Hepatic stellate cell (primary cell): Measurements from ENCODE around the gene PLCB1.
"Not testable (repeated sequence)": the region's sequence is repeated elsewhere in the genome, so short reads cannot be mapped to it uniquely, and the experiment has no call there.

Experiments used
- DNase-seq: peaks from one replicate; pipeline ENCODE4 v3.0.0; 2011; ENCODE audit warnings: low spot score

The PLCB1 gene

GRCh38 chr20:8131598-8132483 is at the start of gene PLCB1:
PLCB1 (plus strand) TSS chr20:8132266; CDS start chr20:8132652, 386 bp downstream.
- peak; percentile 92 for DNase-seq

- DNase-seq: no peak
Observed at GRCh38 chr20:8082989-8083388, 49.1 kb upstream of the PLCB1 start.

GRCh38 chr20:8089668-8090067 is 42.4 kb upstream of the PLCB1 start:
- no peak for DNase-seq

GRCh38 chr20:8094415-8094818 is 37.6 kb upstream of the PLCB1 start:
- DNase-seq: no peak

- no peak for DNase-seq
Observed at GRCh38 chr20:8094850-8095249, 37.2 kb upstream of the PLCB1 start.

GRCh38 chr20:8095648-8096572 is 36.2 kb upstream of the PLCB1 start:
- no peak for DNase-seq

GRCh38 chr20:8097307-8097706 is 34.8 kb upstream of the PLCB1 start:
- no peak for DNase-seq

- DNase-seq: no peak
Observed at GRCh38 chr20:8104252-8104651, 27.8 kb upstream of the PLCB1 start.

- not testable (repeated sequence) for DNase-seq
Observed at GRCh38 chr20:8114612-8115011, 17.5 kb upstream of the PLCB1 start.

- DNase-seq: no peak
Observed at GRCh38 chr20:8115436-8115835, 16.6 kb upstream of the PLCB1 start.

- DNase-seq: no peak
Observed at GRCh38 chr20:8116067-8116811, 15.8 kb upstream of the PLCB1 start.

GRCh38 chr20:8117636-8118035 is 14.4 kb upstream of the PLCB1 start:
- no peak for DNase-seq

- DNase-seq: no peak
Observed at GRCh38 chr20:8118039-8118438, 14.0 kb upstream of the PLCB1 start.

GRCh38 chr20:8118760-8119159 is 13.3 kb upstream of the PLCB1 start:
- DNase-seq: no peak

- DNase-seq: no peak
Observed at GRCh38 chr20:8121666-8122065, 10.4 kb upstream of the PLCB1 start.

- DNase-seq: no peak
Observed at GRCh38 chr20:8124639-8125038, 7.4 kb upstream of the PLCB1 start.

- no peak for DNase-seq
Observed at GRCh38 chr20:8126181-8126580, 5.9 kb upstream of the PLCB1 start.

GRCh38 chr20:8126841-8127378 is 5.2 kb upstream of the PLCB1 start:
- DNase-seq: no peak

GRCh38 chr20:8127553-8128255 is 4.4 kb upstream of the PLCB1 start:
- DNase-seq: no peak

GRCh38 chr20:8128291-8129060 is 3.6 kb upstream of the PLCB1 start:
- no peak for DNase-seq
